Measurements from ENCODE around the gene LAMC3.
"Not testable (repeated sequence)": the region's sequence is repeated elsewhere in the genome, so short reads cannot be mapped to it uniquely, and the experiment has no call there.

LAMC3 gene

GRCh38 chr9:130992682-130993032 is 16.3 kb upstream of the LAMC3 start:
- DNase-seq = no peak

GRCh38 chr9:130993303-130994030 is 15.5 kb upstream of the LAMC3 start:
- no peak for DNase-seq

- DNase-seq = no peak
These were observed 14.6 kb upstream of the LAMC3 start for GRCh38 chr9:130994135-130995085.

GRCh38 chr9:130995086-130996011 is 13.6 kb upstream of the LAMC3 start:
- DNase-seq = no peak

GRCh38 chr9:130996205-130996604 is 12.8 kb upstream of the LAMC3 start:
- no peak for DNase-seq

GRCh38 chr9:130996676-130997394 is 12.1 kb upstream of the LAMC3 start:
- DNase-seq = no peak

GRCh38 chr9:130997395-130997684 is 11.6 kb upstream of the LAMC3 start:
- no peak for DNase-seq

GRCh38 chr9:130997925-130998596 is 10.9 kb upstream of the LAMC3 start:
- DNase-seq = peak; percentile 22

GRCh38 chr9:130998597-130999244 is 10.3 kb upstream of the LAMC3 start:
- no peak for DNase-seq

GRCh38 chr9:130999245-130999623 is 9.7 kb upstream of the LAMC3 start:
- no peak for DNase-seq

- not testable (repeated sequence) for DNase-seq
These were observed 8.4 kb upstream of the LAMC3 start for GRCh38 chr9:131000526-131000925.

GRCh38 chr9:131001021-131001420 is 8.0 kb upstream of the LAMC3 start:
- no peak for DNase-seq

GRCh38 chr9:131001990-131002389 is 7.0 kb upstream of the LAMC3 start:
- DNase-seq = no peak

GRCh38 chr9:131006601-131007000 is 2.4 kb upstream of the LAMC3 start:
- DNase-seq = no peak

GRCh38 chr9:131008086-131008485 is 888 bp upstream of the LAMC3 start:
- DNase-seq = no peak

GRCh38 chr9:131008563-131008908 is 438 bp upstream of the LAMC3 start:
- no peak for DNase-seq

- no peak for DNase-seq
These were observed 1.7 kb downstream of the LAMC3 start for GRCh38 chr9:131010482-131011273.

- DNase-seq = no peak
These were observed 2.5 kb downstream of the LAMC3 start for GRCh38 chr9:131011274-131012022.

GRCh38 chr9:131012023-131012334 is 3.0 kb downstream of the LAMC3 start:
- no peak for DNase-seq

GRCh38 chr9:131012396-131012917 is 3.5 kb downstream of the LAMC3 start:
- DNase-seq = no peak

Measured in stimulated activated CD4-positive, alpha-beta T cell treated with anti-CD3 and anti-CD28 coated beads, Interleukin-4, amount 100 ng/mL, for 1 hour (primary cell).